NAMALWA (cell line): ENCODE measurements around the gene ACACA.

Experiments
- DNase-seq: peaks from one replicate; pipeline ENCODE4 v3.0.0-alpha.2; 2015; ENCODE audit warnings: low spot score

Gene ACACA

GRCh38 chr17:37068266-37068665 lies 338.4 kb downstream of the ACACA start:
- DNase-seq: no peak

- DNase-seq: no peak
These were observed 339.0 kb downstream of the ACACA start for GRCh38 chr17:37067555-37068111.

- DNase-seq: no peak
These were observed 340.0 kb downstream of the ACACA start for GRCh38 chr17:37066322-37067255.

DNA sequence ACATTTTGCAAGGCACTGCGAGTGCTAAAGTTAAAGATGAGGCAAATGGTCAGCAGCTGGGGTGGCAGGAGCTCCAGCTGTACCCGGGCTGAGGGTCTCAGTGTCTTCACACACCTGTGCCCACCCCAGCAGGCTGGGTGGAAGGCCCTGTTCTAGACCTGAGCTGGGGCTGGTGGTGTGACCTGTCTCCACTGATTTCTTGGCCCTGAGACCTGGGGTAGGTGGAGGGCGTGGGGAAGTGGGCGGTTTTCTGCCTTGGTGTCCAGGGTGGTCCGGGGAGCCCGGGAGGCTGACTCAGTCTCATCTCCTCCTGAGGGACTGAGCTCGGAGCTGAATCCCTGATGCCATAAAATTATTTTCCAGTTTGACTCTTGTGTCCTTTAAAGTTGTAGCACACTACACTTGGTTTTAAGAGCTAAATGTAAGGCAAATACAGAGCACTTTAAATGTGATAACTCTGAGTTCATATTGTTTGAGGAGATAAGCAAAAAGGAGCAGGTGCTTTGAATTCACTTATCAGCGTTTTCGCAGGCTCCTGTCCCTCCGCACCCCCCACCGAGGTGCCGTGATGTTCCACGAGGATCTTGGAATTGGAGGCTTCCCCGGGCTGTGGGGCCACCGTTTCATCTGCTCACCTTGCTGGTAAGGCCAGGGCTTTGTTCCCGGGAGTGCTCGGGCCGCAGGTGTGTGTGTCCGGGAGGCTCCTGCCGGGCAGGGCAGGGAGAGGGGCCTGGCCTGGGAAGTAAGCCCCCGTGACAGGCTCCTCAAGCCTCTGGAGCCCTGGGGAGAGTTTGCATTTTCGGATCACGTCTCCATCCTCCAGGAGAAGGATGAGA lies 340.9 kb downstream of the ACACA start:
- no peak for DNase-seq

GRCh38 chr17:37064956-37065355 lies 341.7 kb downstream of the ACACA start:
- DNase-seq: no peak

- no peak for DNase-seq
These were observed 342.4 kb downstream of the ACACA start for GRCh38 chr17:37064206-37064605.

- DNase-seq: no peak
These were observed 344.6 kb downstream of the ACACA start for GRCh38 chr17:37062021-37062420.

GRCh38 chr17:37060928-37061327 lies 345.7 kb downstream of the ACACA start:
- DNase-seq: no peak

DNA sequence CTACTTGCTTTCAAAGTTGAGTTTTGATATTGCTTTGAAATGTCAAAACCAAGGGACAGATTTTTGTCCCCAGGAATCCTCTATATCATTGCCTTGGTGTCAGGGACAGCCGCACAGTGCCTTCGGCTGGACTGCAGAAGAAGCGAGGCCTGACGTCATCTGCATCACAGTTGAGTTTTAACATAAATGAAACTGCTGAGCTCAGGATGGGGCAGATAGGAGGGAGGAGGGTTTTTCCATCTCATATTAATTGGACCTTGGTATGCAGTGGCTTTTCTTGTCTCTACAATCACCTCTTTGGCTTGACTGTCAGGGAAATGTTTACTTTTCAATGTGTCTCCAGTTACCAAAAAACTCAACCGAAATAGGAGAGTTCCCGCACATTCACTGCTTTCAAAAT lies 346.5 kb downstream of the ACACA start:
- DNase-seq: no peak

- no peak for DNase-seq
These were observed 347.1 kb downstream of the ACACA start for GRCh38 chr17:37059493-37059892.

GRCh38 chr17:37056622-37057021 lies 350.0 kb downstream of the ACACA start:
- DNase-seq: no peak

DNA sequence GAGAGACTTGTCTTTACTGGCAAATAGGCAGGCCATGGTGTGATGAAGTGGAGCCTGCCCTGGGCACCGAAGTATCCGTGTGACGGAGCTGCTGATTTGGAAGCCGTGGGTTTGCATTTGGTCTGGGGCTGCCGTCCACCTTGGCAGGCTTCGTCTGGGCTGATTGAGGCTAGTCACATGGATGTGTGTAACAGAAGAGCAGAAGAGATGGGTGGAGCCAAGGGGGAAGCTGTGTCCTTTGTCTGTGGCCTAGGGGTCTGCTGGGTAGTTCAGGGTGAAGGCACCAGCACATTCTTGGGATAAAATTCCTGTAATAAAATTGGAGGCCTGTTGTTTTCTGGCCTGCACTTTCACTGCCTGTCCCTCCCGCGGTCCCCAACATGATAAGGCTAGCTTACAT lies 351.7 kb downstream of the ACACA start:
- DNase-seq: no peak

DNA sequence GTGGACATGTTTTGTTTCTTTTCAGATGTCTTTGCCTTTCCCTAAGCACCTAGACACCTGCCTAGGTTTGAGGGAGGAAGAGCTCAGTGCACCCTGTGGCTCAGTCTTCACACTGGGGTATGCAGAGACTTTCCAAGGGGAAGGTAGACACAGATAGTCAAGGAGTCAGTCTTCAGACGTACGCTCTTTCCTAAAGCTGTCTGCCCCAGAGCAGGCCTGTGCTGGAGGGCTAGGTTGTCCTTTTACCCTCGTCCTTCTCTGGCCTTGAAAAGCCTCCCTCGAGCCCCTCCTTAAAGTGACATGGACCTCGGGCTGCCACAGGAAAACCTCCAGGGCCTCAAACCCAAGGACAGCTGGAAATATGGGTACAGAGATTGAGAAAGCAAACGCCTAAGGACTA lies 354.2 kb downstream of the ACACA start:
- DNase-seq: no peak

DNA sequence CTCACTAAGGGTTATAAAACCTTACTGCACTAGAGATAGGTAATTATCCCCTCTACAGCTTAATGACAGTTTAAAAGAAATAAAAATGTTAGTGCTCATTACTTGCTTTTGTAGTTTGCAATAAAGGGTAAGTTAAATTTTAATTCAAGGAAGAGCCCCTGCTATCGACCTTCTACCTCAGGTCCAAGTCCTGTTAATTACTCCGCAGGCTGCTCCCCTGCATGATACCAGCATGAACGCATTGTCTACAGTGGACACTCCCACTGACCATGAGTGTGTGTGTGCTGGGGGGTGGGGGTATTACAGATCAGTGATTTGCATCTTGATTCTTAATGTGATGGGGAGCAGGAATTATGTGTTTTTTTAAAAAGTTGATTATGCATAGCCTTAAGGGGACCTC lies 354.8 kb downstream of the ACACA start:
- no peak for DNase-seq

DNA sequence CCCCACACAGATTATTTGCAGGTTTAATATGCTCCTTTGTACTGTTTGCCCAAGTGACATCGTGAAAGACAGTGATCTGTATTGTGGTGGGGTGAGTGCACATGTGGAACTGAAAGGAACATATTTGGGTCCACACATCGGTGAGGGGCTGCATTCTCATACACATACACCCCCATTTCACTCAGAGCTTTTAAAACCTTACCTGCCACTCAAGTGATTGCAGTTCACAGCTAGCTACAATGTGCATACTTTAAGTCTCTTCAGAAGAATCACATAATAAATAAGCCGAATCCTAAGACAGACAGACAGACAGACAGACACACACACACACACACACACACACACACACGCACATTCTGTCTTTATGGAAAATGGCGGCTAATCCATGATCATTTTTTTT lies 355.3 kb downstream of the ACACA start:
- no peak for DNase-seq

GRCh38 chr17:37050920-37051319 lies 355.7 kb downstream of the ACACA start:
- no peak for DNase-seq

GRCh38 chr17:37048811-37049210 lies 357.8 kb downstream of the ACACA start:
- no peak for DNase-seq

DNA sequence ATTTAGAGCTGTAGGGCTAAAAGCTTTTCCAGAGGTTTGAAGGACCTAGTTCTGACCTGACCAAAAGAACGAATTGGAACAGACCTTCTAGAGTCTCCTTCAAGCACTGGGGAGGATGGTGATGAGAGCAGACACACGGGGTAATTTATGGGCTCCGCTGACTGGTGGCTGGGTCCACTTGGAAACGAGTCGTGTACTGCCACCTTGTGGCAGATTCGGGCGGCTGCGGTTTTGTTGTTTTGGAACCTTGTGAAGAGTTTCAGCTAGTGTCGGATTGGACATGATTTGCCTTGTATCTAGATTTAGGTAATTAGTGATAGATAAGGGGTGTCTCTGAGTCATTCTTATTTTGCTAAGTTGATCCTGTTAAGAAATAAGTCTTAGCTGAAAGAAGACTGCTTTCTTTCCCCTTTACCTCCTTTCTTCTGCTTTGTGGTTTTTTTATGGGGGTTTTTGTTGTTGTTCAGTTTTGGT lies 359.0 kb downstream of the ACACA start:
- DNase-seq: peak; percentile 91

GRCh38 chr17:37045351-37045922 lies 361.2 kb downstream of the ACACA start:
- DNase-seq: no peak

DNA sequence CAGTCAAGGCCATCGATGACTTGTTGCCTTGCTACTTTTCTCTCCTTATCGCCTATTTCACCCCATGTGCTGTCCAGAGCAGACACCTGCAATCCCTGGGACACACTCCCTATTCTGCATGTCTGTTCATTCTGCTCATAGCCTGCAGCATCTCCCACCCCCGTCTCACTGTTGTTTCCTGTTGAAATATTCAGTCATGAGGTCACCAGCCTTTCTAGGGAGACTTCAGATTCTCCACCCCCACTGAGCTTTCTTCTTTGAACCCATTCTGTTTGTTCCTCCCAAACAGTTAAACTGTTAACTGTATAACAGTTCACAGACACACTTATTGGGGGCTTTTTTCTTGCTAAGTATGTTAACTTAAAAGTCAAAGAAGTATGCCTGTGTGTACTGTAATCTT lies 363.4 kb downstream of the ACACA start:
- no peak for DNase-seq

GRCh38 chr17:37041932-37042331 lies 364.7 kb downstream of the ACACA start:
- no peak for DNase-seq

GRCh38 chr17:37039269-37039668 lies 367.4 kb downstream of the ACACA start:
- DNase-seq: no peak
